Right renal cortex interstitium (tissue), 3 donors: ENCODE results near the gene THPO. TPM values are rescaled to one million over a fixed set of nuclear protein-coding genes. Genes with fewer than 3 reads are reported as not detected.

ENCODE experiments used
- DNase-seq, 3 donors: peaks; one replicate each; pipeline ENCODE4 v3.0.0-alpha.2; 2013; ENCODE audit warnings: low read depth in 3 of 3, low spot score in 2 of 3
- polyA plus RNA-seq, 3 donors: library from polyadenylated mRNA; unstranded; fragments of 120-200 nt; gene quantifications; one replicate each; pipeline ENCODE4 v1.2.1, GENCODE V29; 2013; ENCODE audit not compliant: insufficient read length in 3 of 3

Gene THPO
- polyA plus RNA-seq, 3 donors = 2.0 to 3.1 (median 2.4) TPM

DNA sequence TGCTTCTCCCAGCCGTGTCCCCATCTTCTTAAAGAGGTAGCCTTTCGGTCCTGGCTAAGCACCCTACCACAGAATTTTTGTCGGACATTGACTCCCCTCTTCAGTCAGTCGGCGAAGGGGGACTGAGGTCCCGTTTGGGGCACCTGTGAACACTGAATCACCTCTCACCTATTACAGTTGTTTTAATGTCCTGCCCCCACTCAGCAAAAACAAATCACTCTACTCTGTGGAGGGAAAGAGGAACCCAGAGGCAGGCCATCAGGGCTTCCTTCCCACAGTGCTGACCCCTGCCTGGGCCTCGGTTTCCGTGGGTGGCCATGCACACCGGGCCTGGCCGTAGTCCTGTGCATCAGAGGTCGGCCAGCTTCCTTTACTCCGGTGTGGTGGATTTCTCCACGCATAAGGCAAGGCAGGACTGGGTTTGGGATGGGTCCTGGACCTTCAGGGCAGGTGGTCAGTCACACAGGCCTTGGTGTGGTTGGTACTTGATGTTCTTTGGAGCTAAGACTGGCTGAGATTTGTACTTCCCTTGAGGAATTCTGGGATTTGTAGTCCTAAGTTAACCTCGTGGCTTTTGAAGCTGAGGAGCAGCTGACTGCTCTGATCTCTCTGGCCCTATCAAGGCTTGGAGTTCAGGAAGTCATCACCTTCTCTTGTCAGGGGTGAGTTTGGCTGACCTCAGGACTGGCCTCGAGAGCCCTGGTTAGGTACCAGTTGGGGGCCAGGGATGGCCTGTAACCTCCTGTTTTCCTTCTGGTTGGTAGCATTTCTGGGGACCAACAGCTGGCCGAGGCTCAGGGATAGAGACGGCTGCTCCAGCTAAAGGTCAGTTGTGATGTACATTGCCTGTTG is 41.2 kb downstream of the THPO start:
- DNase-seq = no peak

DNA sequence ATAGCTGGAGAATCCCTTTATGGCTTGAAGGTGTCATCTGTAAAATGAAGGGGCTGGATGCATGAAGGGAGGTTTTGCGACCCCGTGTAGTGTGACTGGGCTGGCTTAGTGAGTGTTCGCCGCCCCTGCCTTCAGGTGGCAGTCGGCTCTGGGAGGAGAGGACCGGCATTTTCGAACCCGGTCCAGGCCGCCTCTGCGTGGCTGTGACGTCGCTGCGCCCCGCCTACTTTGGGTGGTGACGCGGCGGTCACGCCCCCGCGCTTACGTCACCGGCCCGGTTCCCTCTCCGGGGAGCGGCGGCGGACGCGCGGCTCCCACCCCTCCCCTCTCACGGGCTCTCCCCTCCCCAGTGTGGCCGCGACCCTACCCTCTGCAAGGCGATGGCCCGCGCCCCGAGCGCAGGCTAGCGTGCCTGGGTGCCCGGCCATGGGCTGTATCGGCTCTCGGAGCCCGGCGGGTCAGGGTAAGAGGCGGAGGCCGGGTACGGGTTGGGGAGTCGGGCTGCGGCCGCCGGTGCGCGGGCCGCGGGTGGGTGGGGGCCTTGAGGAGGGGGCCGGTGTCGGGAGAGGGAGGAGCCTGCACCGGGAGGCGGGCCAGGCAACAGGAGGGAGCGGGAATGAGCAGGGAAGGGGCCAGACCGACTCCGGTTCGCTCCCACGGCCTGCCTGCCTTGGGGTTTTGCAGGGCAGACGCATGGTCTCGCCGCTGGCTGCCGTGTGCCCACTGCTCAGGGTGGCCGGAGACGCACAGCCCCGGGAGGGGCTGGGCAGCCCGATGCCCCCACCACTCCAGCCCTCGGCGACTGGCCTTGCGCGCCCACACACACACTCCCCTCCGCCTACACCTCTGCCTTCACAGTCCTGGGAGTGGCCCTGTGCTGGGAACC is 42.1 kb downstream of the THPO start:
- no peak for DNase-seq

DNA sequence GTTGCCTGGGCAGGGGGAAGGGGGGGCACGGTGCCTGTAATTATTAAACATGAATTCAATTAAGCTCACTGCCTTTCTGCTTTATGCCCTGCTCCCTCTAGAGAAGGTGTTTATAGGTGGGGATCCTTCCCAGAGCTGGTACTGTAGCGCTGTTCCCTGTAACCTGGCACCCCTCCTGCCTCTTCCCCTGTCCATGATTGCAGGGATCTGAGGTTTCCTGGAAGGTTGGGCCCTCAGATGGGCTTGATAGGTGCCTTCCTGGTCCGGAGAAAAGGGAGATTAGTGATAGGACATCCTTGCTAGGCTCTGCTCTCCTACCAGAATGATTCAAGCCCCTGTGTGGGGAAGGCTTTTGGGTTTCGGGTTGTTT is 42.7 kb downstream of the THPO start:
- DNase-seq = no peak

DNA sequence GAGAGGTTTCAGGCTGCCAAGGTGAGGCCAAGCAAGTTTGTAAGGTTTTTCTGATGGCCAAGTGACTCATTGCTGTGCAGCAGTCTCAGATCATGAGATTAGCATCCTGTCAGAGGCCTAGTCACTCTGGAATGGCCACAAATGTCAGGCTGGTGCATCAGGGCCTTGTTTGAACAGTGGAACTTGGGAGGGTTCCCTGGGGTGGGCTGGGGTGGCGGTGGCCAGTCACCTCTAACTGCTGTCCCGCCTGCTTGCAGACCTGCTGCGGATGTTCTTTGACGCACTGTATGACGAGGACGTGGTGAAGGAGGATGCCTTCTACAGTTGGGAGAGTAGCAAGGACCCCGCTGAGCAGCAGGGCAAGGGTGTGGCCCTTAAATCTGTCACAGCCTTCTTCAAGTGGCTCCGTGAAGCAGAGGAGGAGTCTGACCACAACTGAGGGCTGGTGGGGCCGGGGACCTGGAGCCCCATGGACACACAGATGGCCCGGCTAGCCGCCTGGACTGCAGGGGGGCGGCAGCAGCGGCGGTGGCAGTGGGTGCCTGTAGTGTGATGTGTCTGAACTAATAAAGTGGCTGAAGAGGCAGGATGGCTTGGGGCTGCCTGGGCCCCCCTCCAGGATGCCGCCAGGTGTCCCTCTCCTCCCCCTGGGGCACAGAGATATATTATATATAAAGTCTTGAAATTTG is 43.4 kb downstream of the THPO start:
- no peak for DNase-seq

DNA sequence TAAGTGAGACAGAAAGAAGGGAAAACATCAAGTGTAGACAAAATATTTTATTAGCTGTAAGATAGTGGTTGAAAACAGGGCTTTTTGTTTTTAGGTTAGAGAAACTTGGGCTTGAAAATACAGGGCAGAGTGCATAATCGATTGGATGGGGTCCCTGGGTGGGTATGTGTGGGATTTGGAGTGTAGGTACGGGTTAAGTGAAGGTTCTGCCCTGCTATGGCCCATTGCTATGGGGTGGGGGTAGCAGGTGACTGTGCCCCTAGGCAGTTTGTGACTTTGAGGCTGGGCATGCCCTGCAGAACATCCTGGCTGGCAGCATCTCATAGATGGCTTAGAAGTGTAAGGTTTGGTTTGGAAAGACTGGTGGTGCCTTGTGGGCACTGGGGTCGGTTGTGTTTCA is 44.3 kb downstream of the THPO start:
- no peak for DNase-seq

DNA sequence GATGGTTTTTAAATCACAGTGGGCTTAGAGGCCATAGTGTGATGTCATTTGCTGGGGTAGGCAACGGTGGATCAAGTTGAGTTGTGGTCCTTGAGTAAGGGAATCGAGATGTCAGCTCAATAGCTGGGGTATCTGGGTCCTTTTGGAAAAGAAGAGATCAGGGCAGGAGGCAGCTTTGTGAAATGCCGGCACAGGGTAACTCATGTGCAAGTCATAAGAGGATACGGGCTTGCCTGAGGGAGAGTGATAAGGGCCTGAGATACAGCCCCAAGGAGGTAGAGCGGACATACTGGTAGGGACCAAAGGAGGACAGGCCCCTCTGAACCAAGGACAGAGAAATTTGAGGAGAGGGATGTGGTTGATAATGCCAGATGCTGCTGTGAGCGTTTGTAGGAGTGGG is 44.8 kb downstream of the THPO start:
- no peak for DNase-seq

DNA sequence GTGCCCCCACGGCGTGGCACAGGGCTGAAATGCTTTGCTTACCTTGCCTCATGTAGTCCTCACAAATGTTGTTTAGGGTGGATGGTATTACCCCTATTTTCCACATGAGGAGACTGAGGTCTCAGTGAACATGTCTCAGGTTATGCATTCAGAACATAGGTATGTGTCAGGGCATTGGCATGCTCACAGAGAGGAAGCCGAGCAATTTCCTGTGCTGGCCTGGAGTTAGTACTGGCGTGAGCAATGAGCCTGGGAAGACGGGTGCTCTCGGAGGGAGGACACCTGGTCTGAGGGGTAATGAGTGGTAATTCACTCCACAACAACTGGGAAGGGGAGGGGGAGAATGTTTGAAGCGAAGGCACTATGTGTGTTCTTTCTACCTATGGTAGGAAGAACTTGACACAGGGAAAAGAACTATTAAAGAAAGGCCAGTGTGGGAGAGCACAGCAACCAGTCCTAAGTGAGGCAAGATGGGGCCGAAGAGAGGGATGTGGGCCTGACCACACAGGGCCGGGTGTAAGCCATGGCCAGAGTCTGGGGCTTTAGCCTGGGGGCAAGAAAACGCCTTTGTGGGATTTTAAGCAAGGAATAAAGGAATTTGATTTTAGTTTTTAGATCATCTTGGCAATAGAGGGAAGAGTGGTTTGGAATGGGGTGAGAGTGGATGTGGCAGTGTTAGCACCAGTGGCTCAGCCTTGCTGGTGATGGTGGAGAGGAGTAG is 45.5 kb downstream of the THPO start:
- DNase-seq = no peak

DNA sequence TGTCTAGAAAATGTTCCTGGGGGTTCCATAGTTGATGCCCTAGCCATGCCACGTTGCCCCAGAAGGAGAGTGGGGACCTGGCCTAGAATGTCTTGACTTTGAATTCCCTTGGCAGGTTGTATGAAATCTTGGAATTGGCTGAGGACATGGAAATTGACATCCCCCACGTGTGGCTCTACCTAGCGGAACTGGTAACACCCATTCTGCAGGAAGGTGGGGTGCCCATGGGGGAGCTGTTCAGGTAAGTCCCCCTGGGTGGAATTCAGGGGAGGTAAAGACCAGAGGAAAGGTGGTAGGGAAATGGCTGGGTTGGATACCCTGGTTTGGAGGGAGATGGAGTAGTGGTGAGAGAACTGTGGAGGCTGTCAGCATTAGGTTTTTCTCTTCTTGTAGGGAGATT is 49.5 kb downstream of the THPO start:
- no peak for DNase-seq

DNA sequence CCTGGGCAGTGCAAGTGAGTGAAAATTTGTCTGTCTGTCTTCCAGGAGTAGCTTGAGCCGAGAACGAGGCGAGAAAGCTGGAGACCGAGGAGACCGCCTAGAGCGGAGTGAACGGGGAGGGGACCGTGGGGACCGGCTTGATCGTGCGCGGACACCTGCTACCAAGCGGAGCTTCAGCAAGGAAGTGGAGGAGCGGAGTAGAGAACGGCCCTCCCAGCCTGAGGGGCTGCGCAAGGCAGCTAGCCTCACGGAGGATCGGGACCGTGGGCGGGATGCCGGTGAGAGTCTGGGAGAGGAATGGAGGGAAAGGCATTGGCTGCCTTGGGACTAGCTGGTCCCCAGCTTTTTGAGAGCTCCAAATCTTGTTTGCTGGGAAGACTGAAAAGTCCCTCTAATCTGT is 50.8 kb downstream of the THPO start:
- no peak for DNase-seq

DNA sequence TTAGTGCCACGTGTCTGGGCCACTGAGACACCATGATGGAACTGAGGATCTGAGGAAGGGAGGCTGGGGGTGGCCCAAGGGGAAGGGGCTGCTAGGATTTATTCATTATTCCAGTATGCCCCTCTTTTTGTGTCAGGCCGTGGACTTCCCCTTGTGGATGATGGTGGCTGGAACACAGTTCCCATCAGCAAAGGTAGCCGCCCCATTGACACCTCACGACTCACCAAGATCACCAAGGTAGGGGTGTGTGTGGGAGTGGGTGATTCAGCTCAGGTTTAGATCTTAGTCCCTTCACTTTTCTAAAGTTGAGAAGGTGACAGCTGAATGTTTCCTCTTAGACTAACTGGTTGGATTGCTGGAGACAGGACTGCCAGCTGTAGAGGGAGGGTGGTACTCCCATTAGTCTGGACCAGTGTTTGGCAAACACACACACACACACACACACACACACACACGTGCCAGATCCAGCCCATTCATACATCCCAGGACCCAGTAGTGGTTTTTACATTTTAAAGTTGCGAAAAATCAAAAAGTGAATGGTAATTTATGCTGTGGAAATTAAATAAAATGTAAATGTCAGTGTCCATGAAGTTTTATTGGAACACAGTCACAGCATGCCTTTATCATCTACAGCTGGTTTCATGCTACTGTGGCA is 52.2 kb downstream of the THPO start:
- DNase-seq = no peak

DNA sequence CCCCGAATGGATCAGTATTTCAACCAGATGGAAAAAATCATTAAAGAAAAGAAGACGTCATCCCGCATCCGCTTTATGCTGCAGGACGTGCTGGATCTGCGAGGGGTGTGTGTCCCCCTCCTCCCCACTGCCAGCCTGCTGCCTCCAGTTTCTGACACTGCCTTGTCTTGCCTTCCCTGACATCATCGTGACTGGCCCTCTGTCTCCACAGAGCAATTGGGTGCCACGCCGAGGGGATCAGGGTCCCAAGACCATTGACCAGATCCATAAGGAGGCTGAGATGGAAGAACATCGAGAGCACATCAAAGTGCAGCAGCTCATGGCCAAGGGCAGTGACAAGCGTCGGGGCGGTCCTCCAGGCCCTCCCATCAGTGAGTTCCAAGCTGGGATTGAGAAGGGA is 52.7 kb downstream of the THPO start:
- DNase-seq = no peak

DNA sequence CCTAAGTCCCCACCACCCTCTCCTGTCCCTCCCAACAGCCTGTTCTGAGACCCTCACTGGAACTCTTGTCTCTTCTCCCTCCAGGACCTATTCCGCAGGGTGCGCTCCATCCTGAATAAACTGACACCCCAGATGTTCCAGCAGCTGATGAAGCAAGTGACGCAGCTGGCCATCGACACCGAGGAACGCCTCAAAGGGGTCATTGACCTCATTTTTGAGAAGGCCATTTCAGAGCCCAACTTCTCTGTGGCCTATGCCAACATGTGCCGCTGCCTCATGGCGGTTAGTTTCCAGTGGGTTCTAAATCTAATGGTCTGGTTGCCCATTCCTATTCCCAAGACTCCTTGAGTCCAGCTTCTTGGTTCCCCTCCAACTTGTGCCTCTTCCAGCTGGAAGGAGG is 54.3 kb downstream of the THPO start:
- DNase-seq = no peak

DNA sequence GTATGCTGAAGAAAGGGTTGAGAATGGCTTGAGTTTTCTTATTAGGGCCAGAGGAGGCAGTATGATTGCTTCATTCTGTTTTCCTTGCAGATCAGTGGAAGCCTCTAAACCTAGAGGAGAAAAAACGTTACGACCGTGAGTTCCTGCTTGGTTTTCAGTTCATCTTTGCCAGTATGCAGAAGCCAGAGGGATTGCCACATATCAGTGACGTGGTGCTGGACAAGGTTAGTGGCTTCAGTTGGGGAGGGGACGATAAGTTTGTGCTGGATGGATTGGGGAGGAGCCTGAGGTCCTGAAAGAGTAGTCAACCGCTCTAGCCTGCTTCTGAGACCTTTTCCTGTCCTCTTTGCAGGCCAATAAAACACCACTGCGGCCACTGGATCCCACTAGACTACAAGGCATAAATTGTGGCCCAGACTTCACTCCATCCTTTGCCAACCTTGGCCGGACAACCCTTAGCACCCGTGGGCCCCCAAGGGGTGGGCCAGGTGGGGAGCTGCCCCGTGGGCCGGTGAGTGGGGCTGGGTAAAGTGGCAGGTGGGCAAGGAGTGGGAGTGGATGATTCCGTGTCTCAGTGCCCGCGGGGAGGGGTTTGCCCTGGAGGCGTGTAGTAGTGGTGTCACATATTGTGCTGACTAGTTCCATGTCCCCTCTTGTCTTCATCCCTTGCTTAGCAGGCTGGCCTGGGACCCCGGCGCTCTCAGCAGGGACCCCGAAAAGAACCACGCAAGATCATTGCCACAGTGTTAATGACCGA is 55.1 kb downstream of the THPO start:
- DNase-seq = no peak

Other genes starting within 250 kb of the THPO start
- 10 to 100 TPM; 49.5 to 49.7 (median 49.5) TPM for gene EIF2B5, start 242.8 kb downstream of the THPO start, polyA plus RNA-seq
- gene DVL3, start 222.8 kb downstream of the THPO start, polyA plus RNA-seq = 10 to 100 TPM; 59.8 to 69.3 (median 61.2) TPM
- gene AP2M1, start 203.4 kb downstream of the THPO start, polyA plus RNA-seq = 100 to 1,000 TPM; 399 to 438 (median 427) TPM
- 10 to 100 TPM; 55.1 to 59.6 (median 56.2) TPM for gene ABCF3, start 192.0 kb downstream of the THPO start, polyA plus RNA-seq
- 1 to 10 TPM in 2 of 3 donors, under 1 TPM in 1; 0.92 to 1.3 (median 1.1) TPM for gene VWA5B2, start 148.6 kb downstream of the THPO start, polyA plus RNA-seq
- gene ALG3, start 129.2 kb downstream of the THPO start, polyA plus RNA-seq = 10 to 100 TPM; 27.9 to 34.3 (median 30.8) TPM
- gene EEF1AKMT4, start 128.5 kb downstream of the THPO start, polyA plus RNA-seq = 1 to 10 TPM; 2.0 to 3.0 (median 2.7) TPM
- gene CAMK2N2, start 116.7 kb downstream of the THPO start, polyA plus RNA-seq = not detected
- gene ECE2, start 102.2 kb downstream of the THPO start, polyA plus RNA-seq = under 1 TPM in 1 of 3 donors, not detected in 2; 0.10 TPM
- gene PSMD2, start 79.0 kb downstream of the THPO start, polyA plus RNA-seq = 100 to 1,000 TPM; 225 to 235 (median 234) TPM
- 100 to 1,000 TPM; 167 to 181 (median 171) TPM for gene EIF4G1, start 63.6 kb downstream of the THPO start, polyA plus RNA-seq
- 1 to 10 TPM; 7.7 to 9.8 (median 8.7) TPM for gene FAM131A, start 40.6 kb downstream of the THPO start, polyA plus RNA-seq
- 1 to 10 TPM; 7.7 to 9.9 (median 8.1) TPM for gene CLCN2, start 16.6 kb downstream of the THPO start, polyA plus RNA-seq
- gene POLR2H, start 16.5 kb downstream of the THPO start, polyA plus RNA-seq = 10 to 100 TPM; 87.1 to 91.3 (median 90.0) TPM
- gene CHRD, start 1.8 kb upstream of the THPO start, polyA plus RNA-seq = 1 to 10 TPM; 8.2 to 9.9 (median 8.9) TPM
- gene EPHB3, start 183.6 kb upstream of the THPO start, polyA plus RNA-seq = 10 to 100 TPM; 25.8 to 29.2 (median 26.2) TPM